Measurements from ENCODE around the gene SLC39A11. TPM values are rescaled to one million over a fixed set of nuclear protein-coding genes. Genes with fewer than 3 reads are reported as not detected.
"Not testable (repeated sequence)": the region's sequence is repeated elsewhere in the genome, so short reads cannot be mapped to it uniquely, and the experiment has no call there.

SLC39A11 gene
- polyA plus RNA-seq, 3 donors: 27.0 to 30.4 (median 27.4) TPM

DNA sequence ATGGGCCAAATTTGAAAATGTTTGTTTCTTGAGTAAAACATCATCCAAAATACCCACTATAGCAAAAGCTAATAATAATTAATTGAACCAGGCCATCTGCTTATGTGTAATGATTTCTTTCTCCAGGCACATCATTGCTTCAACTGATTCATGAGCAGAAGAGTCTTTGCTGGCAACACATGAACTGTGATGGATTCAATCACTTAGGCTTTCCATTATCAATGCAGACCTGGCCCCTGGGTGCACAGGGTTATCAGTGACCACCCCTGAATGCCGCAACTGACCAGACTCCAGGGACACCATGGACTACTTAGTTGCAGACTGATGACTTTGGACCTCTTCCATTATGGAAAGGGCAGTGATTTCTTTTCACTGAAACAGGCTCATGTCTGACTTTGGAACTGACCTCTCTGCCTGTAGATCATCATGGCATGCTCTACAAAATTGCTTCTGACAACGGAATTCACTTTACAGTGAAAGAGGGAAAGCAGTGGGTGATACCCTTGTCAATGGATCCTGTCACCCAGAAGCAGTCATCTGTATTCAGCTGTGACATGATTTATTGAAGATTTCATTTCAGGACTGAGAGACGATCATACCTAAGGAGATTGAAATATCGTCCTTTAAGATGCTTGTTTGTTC, 448.8 kb downstream of the SLC39A11 start:
- DNase-seq (ENCODE audit: low read depth in 3 of 3, low spot score in 2 of 3): no peak

DNA sequence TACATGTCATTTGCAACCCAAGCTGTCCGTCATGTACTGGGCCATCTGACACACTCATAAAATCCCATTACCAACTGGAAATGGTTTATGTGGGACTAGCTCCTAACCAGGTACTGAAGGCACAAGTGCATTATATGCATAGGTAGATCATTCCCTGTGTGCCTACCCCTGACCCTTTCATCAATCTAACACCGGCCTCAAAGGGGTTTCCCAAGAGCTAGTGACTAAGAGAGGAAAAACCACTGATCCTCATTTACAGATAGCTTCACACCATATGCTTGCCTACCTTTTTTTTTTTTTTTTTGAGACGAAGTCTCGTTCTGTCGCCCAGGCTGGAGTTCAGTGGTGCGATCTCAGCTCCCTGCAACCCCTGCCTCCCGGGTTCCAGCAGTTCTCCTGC, 449.8 kb downstream of the SLC39A11 start:
- DNase-seq (ENCODE audit: low read depth in 3 of 3, low spot score in 2 of 3): no peak

DNA sequence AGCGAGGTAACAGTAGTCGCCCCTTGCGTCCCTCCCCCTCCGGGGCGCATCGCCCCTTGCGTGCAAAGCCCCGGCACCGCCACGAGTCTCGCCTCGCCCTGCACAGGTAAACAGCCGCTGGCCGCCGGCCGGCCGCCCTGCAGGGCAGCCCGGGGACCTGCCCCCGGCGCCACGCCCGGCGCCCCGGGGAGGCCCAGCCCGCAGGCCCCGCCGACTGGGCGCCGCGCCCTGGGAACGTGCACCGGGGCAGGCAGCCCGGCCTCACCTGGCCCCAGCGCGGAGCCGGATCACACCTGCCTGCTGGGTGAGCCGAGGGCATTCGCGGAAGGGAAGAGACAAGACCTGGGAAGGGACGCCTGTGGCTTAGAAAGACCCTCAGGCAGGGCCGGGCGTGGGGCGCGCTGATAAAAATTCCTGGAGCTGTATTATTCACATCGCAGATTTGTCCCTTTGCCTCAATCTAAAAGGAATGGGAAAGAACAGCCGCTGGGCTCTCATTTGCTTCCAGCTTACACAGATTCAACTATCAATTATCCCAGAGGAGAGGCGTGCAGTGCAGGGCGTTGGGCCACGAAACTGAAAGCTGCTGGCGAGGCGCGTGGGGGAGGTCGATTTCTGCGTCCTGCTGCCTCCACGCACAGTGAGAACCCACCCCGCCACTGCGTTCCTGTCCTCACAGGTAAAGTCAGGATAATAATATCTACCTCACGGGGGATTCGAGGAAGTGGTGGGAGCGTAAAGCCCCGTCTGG, 451.9 kb downstream of the SLC39A11 start:
- DNase-seq (ENCODE audit: low read depth in 3 of 3, low spot score in 2 of 3): no peak

DNA sequence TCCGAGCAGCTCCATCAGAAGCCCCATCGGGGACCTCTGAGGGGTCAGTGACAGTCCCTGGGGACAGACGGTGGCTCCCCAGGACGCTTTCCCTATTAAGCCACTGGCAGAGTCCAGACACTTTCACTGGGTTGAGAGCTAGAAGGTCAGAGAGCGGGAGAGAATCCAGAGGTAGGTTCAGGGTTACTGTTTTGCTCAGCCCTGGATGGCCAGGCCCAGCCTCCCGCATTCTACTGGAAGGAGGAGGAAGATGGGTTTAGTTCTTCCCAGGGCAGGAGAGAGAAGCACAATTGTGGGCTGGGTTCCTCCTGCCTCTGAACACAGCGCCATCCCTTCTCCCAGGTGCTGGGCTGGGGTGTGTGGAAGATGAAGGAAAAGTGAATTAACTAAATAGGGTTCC, 452.8 kb downstream of the SLC39A11 start:
- DNase-seq (ENCODE audit: low read depth in 3 of 3, low spot score in 2 of 3): no peak

DNA sequence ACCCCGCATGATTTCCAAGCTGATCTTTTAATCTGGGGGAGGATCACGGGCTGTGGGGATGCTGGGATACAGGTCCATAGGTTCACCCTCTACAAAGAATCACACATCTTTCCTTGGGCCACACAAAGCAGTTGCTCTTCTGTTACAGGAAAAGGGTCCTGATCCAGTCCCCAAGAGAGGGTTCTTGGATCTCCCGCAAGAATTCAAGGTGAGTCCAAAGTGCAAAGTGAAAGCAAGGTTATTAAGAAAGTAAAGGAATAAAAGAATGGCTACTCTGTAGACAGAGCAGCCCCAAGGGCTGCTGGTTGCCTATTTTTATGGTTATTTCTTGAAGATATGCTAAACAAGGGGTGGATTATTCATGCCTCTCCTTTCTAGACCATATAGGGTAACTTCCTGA, 453.6 kb downstream of the SLC39A11 start:
- DNase-seq (ENCODE audit: low read depth in 3 of 3, low spot score in 2 of 3): not testable (repeated sequence)

DNA sequence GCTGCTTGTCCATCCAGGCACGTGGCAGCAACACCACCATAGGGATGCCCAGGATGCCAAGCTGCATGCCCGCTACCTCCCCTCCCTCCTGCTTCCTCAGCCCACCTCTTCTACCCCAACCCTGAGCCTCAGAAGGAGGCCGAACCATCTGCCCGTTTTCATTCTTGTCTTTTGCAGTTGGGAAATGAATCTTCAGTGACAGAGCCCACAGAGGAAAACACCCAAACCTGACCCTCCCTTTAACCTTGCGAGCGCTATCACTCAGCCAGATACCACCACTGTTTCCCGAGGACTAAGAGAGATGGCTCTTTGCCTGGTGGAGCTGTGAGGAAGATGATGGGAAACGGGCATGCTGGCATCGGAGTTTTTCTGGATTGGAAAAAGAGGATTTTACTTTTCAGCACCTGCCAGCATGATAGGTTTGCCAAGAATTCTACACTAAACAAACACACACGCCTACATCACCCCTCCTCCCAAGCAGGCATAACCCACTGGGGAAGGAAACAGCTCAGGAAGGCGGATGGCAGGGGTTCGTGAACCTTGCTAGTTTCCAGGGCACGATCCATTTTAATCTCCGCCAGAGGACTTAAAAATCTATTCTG, 457.4 kb downstream of the SLC39A11 start:
- no peak for DNase-seq (ENCODE audit: low read depth in 3 of 3, low spot score in 2 of 3)

DNA sequence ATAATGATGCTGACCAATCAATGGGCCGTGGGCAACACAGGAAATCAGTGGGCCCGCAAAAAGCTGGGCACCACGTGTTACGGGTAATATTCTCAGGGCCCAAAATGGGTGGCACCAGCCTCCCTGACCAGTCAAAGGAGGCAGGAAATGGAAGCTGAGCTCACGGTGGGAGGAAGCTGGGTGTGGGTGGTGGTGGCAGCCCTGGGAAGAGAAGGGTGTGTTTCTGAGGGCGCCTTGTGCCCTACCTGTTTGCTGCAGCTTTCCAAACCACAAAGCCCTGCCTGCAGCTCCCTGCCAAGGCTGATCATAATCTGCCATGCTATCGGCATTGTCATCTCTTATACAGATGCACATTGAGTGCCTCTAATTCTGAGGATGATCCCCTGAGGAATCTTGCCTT, 457.9 kb downstream of the SLC39A11 start:
- DNase-seq (ENCODE audit: low read depth in 3 of 3, low spot score in 2 of 3): no peak

DNA sequence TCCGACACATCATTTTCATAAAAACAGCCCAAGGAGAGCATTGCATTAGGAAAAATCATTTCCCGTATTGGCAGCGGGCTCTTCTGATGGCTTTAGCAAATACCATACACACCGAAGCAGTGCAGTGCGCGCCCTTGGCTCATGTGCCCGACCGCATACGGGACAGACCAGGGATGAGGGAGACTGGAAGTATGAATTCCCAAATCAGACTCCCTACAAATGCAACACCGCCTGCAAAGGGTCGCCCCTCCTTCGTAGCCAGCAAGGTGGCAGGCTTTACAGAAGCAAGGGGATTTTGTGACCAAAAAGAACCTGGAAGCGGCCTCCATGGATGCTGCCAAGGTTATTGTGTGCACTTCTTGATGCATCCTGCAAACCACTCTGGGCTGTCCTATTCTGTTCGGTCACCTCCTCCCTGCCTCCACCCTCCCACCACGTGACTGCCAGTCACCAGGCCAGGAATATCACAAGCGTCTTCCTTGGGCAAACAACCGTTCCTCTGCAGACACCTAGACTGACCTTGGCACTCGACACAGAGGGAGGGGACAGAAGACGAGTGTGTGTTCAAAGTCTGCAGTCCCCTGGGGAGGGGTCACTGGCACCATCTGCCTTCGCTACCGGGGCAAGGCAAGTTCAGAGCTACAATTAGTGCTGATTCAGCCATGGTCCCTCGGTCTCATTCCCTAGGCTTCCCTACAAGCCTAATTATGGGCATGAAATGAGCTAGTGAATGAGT, 460.4 kb downstream of the SLC39A11 start:
- DNase-seq (ENCODE audit: low read depth in 3 of 3, low spot score in 2 of 3): no peak

DNA sequence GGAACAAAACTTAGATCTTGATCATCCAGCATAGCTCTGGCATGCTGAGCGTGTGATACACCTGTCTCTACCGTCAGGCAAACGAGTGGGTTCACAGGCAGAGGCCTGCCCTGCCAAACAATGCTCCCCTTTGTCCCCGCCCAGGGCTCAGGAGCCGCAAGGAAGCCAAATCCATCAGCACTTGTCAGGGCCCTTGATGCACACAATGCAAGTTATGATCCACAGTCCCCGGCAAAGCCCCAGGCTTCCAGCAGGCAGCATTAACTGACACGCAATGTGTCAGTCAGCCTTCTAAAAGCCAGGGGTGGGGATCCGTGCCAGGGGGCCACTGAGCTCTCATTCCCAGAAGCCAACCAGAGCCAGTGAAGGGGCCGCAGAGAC, 460.9 kb downstream of the SLC39A11 start:
- DNase-seq (ENCODE audit: low read depth in 3 of 3, low spot score in 2 of 3): no peak

DNA sequence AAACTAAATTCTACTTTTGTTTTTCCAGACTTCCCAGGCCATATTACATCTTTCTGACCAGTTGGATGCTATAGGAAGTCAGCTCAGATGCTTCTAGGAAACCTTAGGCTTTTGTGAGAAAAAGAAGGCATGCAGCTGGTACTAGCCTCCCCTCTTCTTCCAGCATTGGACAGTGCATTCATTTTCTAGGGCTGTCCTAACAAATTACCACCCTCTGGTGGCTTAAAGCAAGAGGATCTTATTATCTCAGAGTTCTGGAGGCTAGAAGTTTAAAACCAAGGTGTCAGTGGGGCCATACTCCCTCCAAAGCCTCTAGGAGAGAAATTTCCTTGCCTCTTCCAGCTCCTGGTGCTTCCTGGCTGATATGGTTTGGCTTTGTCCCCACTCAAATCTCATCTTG, 467.8 kb downstream of the SLC39A11 start:
- DNase-seq (ENCODE audit: low read depth in 3 of 3, low spot score in 2 of 3): no peak

DNA sequence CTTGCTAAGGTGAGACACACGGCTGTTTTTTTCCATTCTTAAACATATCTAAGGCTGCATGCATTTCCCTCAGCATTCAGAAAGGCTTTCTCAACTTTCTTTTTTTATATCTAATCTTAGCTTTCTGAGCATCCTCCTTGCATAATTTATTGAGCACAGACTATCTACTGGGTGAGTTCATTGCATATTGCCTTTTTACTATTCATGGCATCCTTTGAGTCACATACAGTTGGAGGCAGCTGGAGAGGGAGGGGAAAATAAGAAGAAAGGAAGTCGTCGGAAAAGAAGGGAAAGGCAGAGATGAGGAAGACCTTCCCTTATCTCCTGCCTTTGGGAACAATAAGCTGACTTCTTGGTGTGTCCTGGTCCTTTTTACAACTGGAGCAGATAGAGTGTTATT, 468.3 kb downstream of the SLC39A11 start:
- DNase-seq (ENCODE audit: low read depth in 3 of 3, low spot score in 2 of 3): no peak

DNA sequence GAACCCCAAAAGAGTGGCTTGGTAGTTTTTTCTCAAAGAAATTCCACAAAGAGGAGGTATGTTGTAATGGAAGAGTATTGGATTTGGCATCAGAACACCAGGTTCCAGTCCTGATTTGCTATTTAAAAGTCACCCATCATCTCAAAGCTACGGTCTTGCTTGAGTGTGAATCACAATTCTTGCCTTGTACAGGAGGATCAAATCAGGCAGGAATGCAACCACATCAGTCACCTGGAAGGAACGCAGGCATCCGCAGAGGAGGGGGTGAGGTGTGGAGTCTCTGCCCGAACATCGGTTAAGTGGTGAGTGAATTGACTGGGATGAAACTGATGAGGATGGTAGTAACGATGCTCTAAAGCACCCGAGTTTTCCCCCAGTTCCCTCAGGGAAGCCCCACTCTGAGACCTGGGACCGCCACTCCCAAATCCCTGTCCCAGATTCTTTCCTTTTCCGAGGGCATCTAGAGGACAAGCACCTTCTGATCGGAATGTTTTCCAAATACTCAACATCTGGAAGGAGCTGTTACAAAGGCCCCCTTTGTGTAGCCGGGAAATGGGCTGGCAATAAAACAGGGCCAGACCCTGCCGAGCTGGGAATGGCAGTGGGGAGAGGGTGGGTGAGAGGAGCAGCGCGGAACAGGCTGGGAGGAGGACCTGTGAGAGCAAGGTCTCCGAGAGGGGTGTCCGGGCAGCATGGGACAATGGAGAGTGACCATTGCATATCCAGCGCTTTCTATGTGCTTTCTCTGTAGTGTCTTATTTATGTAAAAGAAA, 469.6 kb downstream of the SLC39A11 start:
- no peak for DNase-seq (ENCODE audit: low read depth in 3 of 3, low spot score in 2 of 3)

DNA sequence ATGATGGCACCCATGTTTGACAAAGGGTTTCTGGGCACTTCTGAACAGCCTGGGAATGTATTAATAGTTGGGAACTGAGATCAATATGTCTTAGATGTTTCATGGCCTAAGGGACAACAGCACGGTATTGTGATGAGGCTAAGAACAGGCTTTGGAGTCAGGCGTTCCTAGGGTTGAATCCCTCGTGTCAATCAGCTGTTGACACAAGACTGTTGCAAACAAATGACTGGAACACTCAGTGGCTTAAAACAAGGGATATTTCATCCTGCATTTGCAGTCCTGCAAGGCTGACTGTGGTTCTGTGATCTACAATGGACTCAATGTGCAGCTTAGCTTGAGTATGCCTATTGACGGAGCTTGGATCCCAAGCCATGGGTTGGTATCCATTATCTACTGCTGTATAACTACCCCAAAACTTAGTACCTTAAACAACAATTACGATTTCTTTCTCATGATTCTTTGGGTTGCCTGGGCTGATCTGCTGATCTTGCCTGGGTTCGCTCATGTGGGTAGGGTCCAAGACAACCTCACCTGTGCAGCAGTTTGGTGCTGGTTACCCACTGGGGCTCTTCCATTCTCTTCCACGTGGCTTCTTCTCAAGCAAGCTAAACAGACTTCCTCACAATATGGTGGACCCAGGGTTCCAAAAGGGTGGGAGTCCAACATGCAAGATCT, 472.4 kb downstream of the SLC39A11 start:
- no peak for DNase-seq (ENCODE audit: low read depth in 3 of 3, low spot score in 2 of 3)

DNA sequence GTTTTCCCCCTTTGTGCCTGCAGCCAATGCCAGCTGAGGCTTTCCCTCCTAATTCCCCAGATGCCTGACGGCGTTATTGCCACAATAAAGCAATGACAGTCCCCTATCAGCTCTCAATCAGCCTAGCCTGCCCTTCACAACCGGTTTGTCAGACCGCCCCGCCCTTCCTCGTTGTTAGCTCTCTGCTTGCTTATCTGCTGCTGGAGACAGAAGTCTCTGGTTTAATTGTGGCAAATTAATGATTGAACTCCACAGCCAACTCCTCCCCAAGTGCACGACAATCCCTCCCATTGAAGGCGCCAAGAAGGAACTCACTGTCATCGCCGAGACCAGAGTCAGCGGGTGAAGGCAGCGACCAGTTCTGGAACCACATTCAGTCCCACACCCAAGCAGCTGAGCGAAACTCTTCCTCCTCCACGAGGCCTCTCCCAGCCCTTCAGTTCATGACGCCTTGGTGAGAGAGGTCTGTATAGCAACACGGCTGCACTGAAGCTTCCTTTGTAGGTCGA, 474.4 kb downstream of the SLC39A11 start:
- DNase-seq (ENCODE audit: low read depth in 3 of 3, low spot score in 2 of 3): no peak

DNA sequence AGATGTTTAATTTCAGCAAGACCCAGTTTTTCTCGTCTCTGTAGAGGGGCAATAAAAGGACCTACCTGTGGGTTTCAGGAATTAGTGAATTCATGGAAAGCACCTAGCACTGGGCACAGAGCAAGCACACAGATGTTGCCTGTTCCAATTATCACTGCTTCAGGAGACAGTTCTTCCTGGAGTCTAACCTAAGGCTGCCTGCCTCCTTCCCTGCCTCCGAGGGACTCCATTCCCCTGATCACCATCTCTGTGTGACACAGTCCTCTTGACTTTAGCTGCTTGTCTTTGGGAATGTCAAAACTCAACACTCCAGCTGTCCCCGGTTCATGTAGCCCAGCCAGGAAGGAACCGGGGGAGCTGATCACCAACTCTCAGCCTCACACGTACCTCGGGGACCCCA, 474.9 kb downstream of the SLC39A11 start:
- no peak for DNase-seq (ENCODE audit: low read depth in 3 of 3, low spot score in 2 of 3)

DNA sequence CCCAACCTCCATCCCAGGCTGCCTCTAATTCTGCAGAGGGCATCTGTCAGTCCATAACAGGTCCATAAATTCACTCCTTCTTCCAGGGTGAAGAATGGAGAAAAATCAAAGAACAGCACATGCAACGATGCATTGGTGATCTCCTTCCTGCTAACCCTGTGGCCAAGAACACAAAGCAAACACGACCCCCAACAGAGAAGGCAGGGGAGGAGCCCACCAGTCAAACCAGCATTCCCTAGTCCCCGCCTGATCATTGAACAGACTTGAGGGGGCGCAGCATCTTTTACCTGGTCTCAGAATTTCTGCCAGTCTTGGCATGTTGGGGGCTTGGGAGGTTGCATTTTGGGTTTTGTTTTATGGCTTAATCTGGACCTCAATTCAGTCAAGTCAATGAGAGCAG, 476.0 kb downstream of the SLC39A11 start:
- DNase-seq (ENCODE audit: low read depth in 3 of 3, low spot score in 2 of 3): no peak

DNA sequence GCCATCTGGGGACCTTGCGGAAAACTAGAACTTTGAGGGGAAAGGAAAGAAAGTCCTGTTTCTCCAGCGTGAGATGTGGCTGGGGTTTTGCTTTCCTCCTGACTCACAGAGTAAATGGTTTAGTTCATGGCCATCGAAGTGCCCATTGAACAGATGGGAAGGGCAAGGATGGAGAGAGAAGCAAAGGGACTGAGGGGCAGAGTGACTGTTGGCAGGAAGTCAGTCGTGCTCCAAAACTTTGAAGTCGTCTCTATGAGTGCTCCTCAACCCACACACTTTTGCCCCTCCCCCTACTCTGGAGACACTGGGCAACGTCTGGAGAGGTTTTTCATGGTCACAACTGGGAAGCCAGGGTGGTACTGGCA, 476.9 kb downstream of the SLC39A11 start:
- no peak for DNase-seq (ENCODE audit: low read depth in 3 of 3, low spot score in 2 of 3)

DNA sequence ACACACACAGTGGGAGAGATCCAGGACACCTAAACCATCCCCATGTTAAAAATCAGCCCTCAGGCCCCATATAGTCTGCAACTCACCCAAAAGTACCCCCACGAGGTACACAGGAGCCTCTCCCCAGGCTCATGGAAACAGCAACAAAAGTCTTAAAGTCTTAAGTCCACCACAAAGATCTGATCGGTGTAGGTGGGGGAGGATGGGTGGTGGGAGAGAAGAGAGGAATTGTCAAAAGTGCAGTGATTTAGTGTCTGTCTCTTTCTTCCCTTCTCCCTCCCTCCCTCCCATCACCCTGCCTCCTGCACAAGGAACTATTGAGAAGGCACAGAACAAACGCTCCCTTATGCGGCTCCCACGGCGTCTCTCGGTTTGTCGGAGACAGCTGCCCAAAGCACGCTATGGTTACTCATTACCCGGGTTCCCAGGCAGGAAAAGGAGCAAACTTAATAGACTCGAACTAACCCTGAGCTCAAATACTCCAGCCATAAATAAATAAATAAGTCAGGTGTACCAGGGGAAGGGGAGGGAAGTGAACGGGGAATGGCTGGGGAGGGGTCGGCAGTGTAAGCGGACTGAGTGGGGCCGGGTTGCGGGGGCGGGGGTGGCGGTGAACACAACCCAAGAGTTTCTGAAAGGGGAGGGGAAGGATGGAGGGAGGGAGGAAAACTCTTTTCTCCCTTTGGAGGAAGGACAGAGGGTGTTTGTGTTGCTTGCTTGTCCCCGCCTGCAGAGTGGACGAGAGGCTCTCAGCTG, 477.4 kb downstream of the SLC39A11 start:
- peak in 2 of 3 donors; percentile 55 to 78 for DNase-seq (ENCODE audit: low read depth in 3 of 3, low spot score in 2 of 3)

DNA sequence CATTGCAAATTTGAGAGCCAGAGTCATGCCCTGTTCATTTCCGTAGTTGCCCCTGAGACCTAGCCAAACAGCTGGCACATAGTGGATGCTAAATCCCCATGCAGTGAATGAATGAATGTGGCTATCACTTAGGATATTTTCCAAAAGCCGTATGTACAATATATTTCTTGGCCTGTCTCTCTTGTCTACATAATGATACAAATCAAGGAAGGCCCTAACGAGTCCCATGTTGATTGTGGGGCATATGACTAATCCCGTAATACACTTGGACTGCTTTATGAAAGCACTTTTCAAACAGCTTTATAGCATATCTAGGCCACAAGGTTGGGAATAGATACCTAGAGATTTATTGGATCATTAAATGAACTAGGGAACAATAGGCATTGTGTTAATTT, 478.0 kb downstream of the SLC39A11 start:
- no peak for DNase-seq (ENCODE audit: low read depth in 3 of 3, low spot score in 2 of 3)

All from right renal cortex interstitium (tissue), 3 donors.